GM21360 (cell line): ENCODE measurements around the gene DHRSX.
"Not testable (repeated sequence)": the region's sequence is repeated elsewhere in the genome, so short reads cannot be mapped to it uniquely, and the experiment has no call there.

Experiments used
- ATAC-seq: cut with Tn5 transposase; IDR thresholded peaks from one replicate; pipeline ENCODE4 v1.9.1; 2021; ENCODE audit warnings: mild to moderate bottlenecking, moderate library complexity; ENCODE audit not compliant: unreplicated experiment

The DHRSX gene

GRCh38 chrX:2500803-2501558 is at the start of gene DHRSX, which contains the start of gene ZBED1:
Gene DHRSX, minus strand, starts transcription at chrX:2500976. Its CDS starts 51 bp downstream, at chrX:2500925.
Gene ZBED1, minus strand, starts transcription at chrX:2500976. Its CDS starts 10,257 bp downstream, at chrX:2490719.
- ATAC-seq = peak; percentile 58

DNA sequence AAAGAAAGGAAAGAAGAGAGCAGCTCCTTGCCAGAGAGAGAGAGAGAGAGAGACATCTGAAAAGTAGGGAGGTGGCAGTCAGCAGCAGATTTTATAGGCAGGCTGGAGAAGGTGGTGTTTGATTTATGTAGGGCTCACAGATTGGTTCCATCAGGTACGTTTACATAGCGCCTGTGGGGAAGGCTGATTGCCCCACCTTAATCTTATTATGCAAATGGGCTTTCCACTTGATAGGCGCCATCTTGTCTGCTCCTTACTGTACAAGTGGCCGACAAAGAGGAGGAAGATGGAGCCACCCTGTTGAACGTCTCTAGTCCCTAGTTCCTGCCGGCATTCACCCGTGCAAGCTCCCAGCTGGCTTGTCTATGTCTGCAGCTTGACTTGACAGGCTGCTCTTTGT is 49.1 kb upstream of the DHRSX start:
- no peak for ATAC-seq

- ATAC-seq = no peak
These were observed 48.1 kb upstream of the DHRSX start for GRCh38 chrX:2548711-2549423.

DNA sequence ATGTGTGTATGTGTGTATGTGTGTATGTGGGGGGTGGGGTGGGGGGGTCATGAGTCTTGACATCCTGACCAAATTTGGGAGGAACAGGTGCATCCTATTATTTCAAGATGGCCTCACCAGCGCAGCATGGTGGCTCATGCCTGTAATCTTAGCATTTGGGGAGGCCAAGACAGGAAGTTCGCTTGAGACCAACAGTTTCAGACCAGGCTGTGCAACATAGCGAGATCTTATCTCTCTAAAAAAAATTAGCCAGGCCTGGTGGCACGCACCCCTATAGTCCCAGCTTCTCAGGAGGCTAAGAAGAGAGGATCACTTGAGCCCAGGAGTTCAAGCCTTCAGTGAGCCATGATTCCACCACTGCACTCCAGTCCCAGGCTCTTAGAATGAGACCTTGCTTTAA is 47.0 kb upstream of the DHRSX start:
- ATAC-seq = no peak

DNA sequence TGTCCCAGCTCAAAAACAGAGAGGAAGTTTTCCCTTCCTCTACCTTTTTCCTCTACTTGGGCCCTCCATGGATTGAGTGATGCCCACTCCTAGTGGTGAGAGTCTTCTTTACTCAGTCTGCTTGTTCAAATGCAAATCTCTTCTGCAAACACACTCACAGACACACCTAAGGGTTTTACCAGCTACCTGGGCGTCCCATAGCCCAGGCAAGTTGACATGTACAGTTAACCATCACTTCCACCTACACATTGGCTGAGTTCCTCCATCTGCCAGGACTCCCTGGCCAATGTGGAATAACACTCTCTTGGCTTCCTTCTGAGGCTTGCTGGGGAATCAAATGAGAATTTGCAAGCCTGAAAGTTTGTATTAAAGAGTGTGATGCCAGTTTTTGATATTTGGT is 45.7 kb upstream of the DHRSX start:
- ATAC-seq = no peak

GRCh38 chrX:2545144-2545543 is 44.4 kb upstream of the DHRSX start:
- no peak for ATAC-seq

GRCh38 chrX:2542826-2543521 is 42.2 kb upstream of the DHRSX start:
- ATAC-seq = no peak

GRCh38 chrX:2541603-2542002 is 40.8 kb upstream of the DHRSX start:
- no peak for ATAC-seq

GRCh38 chrX:2540426-2540947 is 39.7 kb upstream of the DHRSX start:
- ATAC-seq = no peak

DNA sequence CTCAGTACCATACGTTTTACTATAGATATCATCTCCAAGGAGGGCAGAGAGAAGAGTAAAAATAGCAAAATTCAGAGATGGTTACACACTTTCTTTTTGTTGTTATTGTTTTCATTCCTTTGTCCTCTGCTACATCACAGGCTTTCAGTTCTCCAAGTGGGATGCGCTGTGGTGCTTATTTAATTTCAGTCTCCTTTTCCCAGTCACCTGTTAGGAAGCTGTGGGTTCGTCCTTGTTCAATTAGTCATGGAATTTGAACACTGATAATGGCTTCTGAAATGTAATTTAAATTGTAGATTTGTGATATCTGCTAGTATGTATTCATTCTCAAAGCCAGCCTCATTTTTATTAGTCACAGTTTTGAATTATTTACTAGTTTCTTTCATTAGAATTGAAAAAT is 38.8 kb upstream of the DHRSX start:
- ATAC-seq = no peak

- ATAC-seq = no peak
These were observed 37.4 kb upstream of the DHRSX start for GRCh38 chrX:2538031-2538757.

- no peak for ATAC-seq
These were observed 36.2 kb upstream of the DHRSX start for GRCh38 chrX:2536974-2537373.

DNA sequence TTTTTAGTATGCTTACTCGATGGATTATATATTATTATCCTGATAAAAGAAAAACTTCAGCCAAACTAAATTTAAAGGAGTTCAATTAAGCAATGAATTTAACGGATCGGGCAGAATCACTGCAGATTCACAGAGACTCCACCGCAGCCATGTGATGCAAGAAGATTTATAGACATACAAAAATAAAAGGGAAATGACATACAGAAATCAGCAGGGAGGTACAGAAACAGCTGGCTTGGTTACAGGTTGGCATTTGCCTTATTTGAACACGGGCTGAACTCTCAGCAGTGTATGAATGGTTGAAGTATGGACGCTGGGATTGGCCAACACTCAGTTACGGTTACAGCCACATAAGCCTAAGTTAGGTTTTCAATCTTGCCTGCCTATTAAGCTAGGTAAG is 35.4 kb upstream of the DHRSX start:
- no peak for ATAC-seq

GRCh38 chrX:2534261-2535021 is 33.7 kb upstream of the DHRSX start:
- not testable (repeated sequence) for ATAC-seq

DNA sequence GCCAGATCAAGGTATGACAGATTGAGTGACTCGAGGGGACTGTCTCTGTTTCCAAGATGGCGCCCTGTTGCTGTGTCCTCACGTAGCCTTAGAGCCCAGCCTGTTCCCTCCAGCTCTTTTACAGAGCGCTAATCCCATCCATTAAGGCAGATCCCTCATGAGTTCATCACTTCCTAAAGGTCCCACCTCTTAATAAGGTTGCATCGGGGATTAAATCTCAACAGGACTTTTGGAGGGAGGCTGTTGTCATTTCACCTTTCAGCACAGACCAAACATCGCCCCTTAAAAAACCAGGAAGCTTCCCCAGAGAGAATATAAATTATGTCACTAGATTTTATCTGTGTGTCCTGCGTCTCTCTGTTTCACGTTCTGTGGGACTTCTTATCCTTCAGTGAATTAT is 32.6 kb upstream of the DHRSX start:
- no peak for ATAC-seq

DNA sequence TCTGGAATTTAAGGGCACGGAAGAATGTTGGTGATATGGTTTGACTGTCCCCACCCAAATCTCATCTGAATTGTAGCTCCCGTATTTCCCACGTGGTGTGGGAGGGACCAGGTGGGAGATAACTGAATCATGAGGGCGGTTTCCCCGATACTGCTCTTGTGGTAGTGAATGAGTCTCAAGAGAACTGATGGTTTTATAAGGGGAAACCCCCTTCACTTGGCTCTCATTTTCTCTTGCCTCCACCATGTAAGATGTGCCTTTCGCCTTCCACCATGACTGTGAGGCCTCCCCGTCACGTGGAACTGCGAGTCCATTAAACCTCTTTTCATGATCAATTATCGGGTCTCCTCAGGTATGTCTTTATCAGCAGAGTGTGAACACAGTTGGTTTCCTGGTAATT is 25.6 kb upstream of the DHRSX start:
- no peak for ATAC-seq

DNA sequence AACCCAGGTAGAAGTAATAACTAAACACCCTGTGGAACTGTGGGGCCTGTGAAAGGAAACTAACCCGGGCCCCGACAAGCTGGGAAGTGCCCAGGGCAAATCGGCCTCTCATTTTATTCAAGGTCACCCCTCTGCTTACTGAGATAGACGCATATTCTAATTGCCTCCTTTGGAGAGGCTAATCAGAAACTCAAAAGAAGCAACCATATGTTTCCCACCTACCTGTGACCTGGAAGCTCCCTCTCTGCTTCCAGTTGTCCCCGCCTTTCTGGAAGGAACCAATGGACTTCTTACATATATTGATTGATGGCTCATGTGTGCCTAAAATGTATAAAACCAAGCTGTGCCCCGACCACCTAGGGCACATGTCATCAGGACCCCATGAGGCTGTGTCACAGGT is 23.1 kb upstream of the DHRSX start:
- no peak for ATAC-seq

DNA sequence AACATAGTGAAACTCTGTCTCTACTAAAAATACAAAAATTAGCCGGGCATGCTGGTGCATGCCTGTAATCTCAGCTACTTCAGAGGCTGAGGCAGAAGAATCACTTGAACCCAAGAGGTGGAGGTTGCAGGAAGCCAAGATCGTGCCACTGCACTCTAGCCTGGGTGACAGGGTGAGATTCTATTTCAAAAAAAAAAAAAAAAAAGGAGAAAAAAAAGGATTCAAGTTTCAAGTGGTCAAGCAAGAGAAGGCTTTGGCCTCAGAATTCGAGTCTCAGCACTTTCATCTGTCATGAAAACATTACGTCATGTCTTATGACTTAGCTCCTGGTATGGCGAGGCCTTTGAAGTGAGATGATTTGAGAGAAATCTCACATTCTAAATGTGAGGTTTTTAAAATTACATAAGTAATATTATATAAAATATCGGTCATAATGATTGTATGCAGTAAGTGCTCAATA is 21.2 kb upstream of the DHRSX start:
- peak; percentile 6 for ATAC-seq

- ATAC-seq = peak; percentile 77
These were observed 20.5 kb upstream of the DHRSX start for GRCh38 chrX:2521092-2521926.
